SIG-M5 treated with dmso at 0.1 percent for 504 hours (cell line): ENCODE measurements around the gene NDUFB4.
"Not testable (repeated sequence)": the region's sequence is repeated elsewhere in the genome, so short reads cannot be mapped to it uniquely, and the experiment has no call there.

ENCODE experiments used
- DNase-seq: peaks from one replicate; lab custom pipeline; 2025; ENCODE audit not compliant: unreplicated experiment; lab: John Stamatoyannopoulos, UW

Gene NDUFB4

GRCh38 chr3:120569222-120570057 is 26.7 kb upstream of the NDUFB4 start:
- DNase-seq: no peak

- no peak for DNase-seq
These were observed 24.1 kb upstream of the NDUFB4 start for GRCh38 chr3:120572027-120572426.

GRCh38 chr3:120587332-120587975 is 8.7 kb upstream of the NDUFB4 start:
- no peak for DNase-seq

- no peak for DNase-seq
These were observed 384 bp upstream of the NDUFB4 start for GRCh38 chr3:120595788-120596115.

- no peak for DNase-seq
These were observed 702 bp downstream of the NDUFB4 start for GRCh38 chr3:120596853-120597223.

GRCh38 chr3:120597445-120598049 is 1.4 kb downstream of the NDUFB4 start:
- no peak for DNase-seq

GRCh38 chr3:120599211-120599610 is 3.1 kb downstream of the NDUFB4 start:
- DNase-seq: no peak

- no peak for DNase-seq
These were observed 5.4 kb downstream of the NDUFB4 start for GRCh38 chr3:120601554-120601953.

- DNase-seq: no peak
These were observed 6.5 kb downstream of the NDUFB4 start for GRCh38 chr3:120602682-120603081.

- no peak for DNase-seq
These were observed 8.2 kb downstream of the NDUFB4 start for GRCh38 chr3:120604382-120604781.

GRCh38 chr3:120604784-120605183 is 8.6 kb downstream of the NDUFB4 start:
- DNase-seq: no peak

GRCh38 chr3:120608506-120608905 is 12.4 kb downstream of the NDUFB4 start:
- DNase-seq: no peak

- DNase-seq: peak; percentile 21
These were observed 18.6 kb downstream of the NDUFB4 start for GRCh38 chr3:120614765-120615164.

GRCh38 chr3:120615847-120616609 is 19.9 kb downstream of the NDUFB4 start:
- DNase-seq: no peak

GRCh38 chr3:120616745-120617144 is 20.6 kb downstream of the NDUFB4 start:
- DNase-seq: not testable (repeated sequence)

- DNase-seq: no peak
These were observed 26.3 kb downstream of the NDUFB4 start for GRCh38 chr3:120622457-120622856.

- DNase-seq: no peak
These were observed 27.0 kb downstream of the NDUFB4 start for GRCh38 chr3:120622870-120623726.

GRCh38 chr3:120623727-120624093 is 27.6 kb downstream of the NDUFB4 start:
- no peak for DNase-seq

- no peak for DNase-seq
These were observed 29.0 kb downstream of the NDUFB4 start for GRCh38 chr3:120625159-120625586.

GRCh38 chr3:120634539-120634938 is 38.4 kb downstream of the NDUFB4 start:
- no peak for DNase-seq
